Colon (tissue), 2 donors: ENCODE measurements around the gene BACH1.
"Not testable (repeated sequence)": the region's sequence is repeated elsewhere in the genome, so short reads cannot be mapped to it uniquely, and the experiment has no call there.

Source experiments
- FAIRE-seq: peaks from 2 replicates; lab custom pipeline; 2012; peaks lifted over from hg19 to GRCh38; lab: Jason Lieb, UNC
- donor health status: control.
- donor health status: control.

BACH1 gene

DNA sequence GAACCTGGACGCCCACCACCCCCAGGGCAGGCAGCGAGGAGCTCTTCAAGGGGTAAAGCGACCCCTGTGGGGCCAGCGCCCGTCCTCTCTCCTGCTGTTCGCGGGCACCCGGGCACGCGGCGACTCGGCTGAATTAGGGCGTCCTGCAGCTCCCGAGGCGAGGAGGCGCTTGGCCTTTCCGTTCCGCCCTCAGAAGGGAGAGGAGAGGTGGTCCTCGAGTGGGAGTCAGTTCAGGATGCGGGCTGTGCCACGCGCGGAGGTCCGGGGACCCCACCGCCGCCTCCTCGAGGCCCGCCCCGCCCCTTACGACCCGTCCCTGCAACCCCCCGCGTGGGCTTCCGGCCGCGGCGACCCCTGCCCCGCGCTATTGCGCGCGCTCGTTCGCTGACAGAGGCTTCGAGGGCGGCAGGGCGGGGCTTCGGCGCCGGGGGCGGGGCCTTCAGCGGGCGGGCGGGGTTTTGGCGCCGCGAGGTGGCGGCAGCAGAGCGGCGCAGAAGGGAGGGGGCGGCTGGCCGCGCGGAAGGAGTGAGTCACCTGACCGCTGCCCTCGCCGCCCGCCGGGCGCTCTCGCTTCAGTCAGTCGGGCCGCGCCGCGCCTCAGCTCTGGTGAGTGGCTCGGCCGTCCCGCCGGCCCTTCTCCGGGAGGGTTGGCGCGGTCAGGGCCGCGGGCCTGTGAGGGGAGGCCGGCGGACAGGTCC, at the start of gene BACH1:
BACH1 (plus strand) TSS at position 575 of the 698 bp plus-strand sequence. CDS start 22,359 bp downstream, outside the sequence.
- no peak for FAIRE-seq

DNA sequence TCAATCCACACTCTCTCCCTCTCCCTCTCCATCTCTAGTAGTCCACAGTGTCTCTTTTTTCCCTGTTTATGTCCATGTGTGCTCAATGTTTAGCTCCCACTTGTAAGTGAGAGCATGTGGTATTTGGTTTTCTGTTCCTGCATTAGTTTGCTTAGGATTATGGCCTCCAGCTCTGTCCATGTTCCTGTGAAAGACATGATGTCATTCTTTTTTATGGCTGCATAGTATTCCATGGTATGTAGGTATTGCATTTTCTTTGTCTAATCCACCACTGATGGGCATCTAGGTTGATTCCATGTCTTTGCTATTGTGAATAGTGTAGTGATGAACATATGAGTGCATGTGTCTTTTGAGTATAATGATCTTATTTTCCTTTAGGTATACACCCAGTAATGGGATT, 49.4 kb upstream of the BACH1 start:
- not testable (repeated sequence) for FAIRE-seq

DNA sequence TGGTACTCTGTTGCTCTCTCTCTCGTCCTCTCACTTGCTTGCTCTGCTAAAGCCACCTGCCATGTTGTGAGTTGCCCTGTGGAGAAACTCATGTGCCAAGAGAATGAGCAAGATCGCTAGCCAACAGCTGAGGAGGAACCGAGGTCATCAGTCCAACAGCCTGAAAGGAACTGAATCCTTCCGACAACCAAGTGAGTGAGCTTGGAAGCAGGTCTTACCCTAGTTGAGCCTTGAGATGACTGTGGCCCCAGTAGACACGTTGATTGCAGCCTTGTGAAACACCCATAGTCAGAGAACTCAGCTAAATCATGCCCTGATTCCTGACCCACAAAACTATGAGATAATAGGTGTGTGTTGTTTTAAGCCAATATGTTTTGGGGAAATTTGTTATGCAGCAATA, 48.1 kb upstream of the BACH1 start:
- no peak for FAIRE-seq

DNA sequence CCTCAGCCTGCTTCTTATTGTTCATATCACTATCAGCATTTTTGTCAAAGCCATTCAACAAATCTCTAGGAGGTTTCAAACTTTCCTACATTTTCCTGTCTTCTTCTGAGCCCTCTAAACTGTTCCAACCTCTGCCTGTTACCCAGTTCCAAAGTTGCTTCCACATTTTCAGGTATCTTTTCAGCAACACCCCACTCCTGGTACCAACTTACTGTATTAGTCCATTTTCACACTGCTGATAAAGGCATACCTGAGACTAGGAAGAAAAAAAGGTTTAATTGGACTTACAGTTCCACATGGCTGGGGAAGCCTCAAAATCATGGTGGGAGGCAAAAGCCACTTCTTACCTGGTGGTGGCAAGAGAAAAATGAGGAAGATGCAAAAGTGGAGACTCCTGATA, 44.9 kb upstream of the BACH1 start:
- not testable (repeated sequence) for FAIRE-seq

DNA sequence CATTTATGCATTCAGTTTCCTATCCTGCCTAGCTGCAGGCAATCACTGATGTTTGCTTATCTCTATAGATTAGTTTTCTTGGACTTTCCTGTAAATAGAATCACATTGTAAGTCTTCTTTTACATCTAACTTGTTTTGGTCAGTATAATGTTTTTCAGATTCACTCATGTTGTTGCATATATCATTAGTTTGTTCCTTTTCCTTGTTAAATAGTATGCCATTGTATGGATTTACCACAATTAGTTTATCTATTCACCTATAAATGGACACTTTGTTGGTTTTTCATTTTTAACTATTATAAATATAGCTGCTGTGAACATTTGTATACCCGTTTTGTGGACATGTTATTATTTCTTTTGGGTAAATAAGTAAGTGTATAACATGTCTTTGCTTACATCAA, 44.2 kb upstream of the BACH1 start:
- no peak for FAIRE-seq

DNA sequence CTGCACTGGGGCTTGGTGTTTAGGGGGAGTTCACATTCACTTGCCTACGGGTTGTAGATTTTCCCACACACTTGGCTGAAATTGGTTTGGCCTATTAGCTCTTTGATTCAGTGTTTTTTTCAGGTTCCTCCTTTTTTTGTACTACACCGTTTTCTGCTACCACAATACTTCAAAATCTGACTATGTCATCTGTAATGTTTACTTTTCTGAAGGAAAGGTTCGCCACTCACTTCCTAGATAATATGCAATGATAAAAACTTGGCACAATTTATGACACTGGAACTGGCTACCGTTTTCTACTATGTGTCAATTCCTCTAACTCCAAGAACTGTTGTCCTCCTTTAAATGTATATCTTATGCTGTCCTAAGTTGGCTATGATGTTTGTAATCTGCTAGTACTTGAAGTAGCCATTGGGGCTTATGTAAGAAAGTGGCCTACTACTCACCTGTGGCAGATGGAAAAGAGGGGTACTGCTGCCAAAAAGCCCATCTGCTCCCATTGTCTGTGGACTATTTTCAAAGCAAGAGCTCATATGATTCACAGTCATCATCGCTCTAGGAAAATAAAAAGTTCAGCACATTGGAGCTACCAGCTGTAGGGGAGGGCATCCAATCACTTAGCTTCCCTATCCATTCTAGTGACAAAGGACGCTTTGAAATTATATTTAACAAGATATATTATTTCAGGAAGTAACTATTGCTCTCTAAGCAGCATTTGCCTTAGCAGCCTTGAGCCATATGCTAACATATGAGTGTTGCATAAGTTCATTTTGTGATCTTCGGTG, 42.4 kb upstream of the BACH1 start:
- no peak for FAIRE-seq

DNA sequence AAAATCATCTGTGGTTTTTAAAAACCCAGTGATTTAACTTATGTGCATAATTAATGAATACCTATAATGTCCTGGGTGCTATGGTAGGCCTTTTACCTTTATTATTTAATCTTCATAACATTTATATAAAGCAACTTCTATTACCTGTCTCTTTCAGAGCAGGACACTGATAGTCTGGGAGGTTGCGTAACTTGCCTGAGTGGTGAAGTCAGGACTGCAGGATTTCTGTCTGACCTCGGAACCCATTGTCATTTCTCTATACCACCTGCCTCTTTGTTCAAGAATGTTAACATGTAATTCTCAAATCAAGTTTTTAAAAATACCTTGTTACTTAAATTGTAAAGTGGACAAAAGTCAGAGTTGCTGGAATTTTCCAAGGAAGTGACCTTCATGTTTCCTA, 41.0 kb upstream of the BACH1 start:
- FAIRE-seq = no peak

DNA sequence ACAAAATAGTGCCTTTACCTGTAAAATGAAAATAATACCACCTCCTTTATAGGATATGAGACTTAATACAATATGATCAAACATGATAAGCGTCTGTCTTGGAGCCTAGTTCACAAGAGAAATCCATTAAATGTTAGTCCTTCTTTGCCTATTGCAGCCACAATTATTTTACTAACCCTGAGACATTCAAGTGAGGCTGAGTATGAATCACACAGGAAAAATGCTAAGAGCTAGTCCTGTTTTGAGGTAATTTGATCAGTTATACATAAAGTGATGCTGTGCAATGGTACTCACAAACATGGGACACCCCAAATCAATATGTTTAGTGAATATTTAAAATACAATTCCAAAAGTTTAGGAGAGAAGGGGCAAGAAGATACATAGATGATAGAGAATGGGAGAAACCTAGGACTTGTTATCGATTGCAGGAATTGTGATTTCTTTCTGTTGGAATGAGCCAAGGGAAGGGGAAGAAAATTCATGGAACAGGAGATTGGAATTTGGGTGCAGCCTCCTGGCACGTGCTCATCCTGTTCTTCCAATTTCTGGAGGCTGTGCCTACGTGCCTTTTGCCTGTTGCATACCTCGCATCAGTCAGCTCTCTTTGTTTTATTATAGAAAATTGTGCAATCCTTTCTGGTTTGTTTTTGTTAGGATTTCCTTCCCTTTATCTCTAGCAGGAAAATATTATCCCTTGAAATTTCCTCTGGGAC, 39.9 kb upstream of the BACH1 start:
- FAIRE-seq = no peak

DNA sequence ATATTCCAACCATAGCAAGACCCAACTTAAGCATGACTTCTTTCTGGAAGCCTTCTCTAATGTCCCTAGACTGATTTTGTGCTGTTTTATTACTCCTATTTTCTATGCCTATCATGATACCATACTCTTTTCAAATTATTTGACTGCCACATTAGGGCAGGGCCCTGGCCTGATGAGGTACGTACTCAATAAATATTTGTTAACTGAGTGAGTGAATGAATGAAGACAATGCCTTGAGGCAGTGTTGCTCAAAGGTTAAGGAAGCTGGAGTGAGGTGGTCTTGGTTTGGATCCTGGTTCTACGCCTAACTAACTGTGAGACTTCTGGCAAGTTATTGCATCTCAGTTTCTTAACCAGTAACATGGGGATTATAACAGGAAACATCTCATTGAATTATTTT, 38.3 kb upstream of the BACH1 start:
- no peak for FAIRE-seq

DNA sequence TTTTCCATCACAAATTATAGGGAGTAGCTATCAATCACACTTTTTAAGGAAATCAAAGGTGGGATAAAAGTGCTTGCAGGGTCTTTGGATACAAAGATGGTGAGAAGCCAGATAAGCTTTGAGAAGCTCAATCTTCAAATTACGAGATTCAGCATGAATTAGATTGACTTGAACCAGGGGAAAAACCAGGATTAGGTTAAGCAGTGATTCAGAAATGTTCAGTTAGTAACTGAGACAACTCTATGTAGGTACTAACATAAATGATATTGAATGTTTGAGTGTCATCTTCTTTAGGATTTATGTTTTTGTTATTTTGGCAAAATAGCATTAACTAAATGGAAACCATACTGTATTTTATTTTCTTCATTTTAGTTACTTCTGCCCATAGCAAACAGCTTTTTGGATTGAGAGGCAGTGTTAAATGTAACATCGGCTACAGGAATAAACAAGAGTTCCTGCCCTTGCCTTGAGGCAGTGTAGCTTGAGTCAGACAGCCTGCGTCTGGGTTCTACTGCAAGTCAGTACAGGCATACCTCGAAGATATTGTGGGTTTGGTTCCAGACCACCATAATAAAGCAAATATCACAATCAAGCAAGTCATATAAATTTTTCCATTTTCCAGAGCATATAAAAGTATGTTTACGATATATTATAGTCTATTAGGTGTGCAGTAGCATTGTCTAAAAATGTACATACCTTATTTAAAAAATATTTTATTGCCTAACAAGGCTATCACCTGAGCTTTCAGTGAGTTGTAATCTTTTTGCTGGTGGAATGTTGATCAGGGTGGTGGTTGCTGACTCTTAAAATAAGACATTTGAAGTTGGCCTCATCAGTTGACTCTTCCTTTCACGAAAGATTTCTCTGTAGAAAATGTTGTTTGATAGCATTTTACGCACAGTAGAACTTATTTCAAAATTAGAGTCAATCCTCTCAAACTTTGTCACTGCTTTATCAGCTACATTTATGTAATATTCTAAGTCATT, 36.9 kb upstream of the BACH1 start:
- no peak for FAIRE-seq

DNA sequence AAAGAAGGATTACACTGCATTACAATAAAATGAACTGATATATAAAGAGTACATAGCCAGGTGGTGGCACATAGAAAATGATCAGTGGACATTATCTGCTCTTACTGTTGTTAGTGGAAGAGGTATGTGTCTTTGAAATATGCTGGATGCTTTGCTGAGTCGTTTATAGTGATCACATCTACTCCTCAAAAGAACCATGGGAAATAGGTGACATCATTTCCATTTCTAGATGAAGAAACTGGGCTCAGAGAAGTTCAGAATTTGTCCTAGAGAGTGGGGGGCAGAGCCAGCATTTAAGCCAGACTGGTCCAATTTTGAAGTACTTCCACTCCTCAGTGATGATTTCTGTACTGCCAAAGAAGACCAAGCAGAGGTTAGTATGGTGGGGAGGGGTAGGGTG, 34.0 kb upstream of the BACH1 start:
- FAIRE-seq = no peak

DNA sequence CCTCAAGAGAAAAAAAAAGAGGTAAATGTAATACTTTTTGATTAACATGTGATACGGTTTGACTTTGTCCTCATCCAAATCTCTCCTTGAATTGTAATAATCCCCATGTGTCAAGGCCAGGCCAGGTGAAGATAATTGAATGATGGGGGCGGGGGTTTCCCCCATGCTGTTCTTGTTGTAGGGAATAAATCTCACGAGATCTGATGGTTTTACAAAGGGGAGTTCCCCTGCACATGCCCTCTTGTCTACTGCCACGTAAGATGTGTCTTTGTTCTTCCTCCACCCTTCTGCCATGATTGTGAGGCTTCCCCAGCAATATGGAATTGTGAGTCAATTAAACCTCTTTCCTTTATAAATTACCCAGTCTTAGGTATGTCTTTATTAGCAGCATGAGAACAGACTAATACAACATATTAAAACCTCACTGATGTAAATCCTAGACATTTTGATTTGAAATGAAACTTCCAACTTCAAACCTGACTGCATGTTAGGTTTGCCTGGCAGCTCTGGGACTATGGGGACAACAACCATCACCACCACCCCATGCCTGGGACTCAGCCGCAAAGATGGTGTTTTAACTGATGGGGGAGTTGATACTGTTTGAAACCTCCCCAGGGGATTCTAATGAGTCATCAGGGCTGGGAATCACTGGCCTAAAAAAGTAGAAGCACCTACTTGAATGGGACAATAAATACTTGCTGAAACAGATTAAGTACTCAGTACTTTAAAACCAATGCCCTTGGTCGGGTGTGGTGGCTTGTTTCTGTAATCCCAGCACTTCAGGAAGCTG, 32.8 kb upstream of the BACH1 start:
- FAIRE-seq = no peak

DNA sequence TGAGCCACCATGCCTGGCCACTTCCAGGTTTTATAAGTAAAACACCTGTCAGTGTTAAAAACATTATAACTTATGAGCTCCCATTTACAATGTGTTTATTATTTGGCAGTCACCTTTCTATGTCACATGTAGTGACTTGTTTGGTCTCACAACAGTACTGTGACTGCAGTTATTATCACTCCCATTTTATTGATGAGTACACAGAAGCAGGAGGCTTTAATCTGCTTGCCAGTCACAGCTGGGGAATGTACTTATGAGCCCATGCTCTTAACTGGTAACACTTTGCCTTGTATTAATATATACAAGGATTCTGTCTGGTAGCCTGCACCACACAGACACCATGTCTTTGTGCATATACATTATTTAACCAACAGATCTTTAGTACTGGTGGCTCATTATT, 31.1 kb upstream of the BACH1 start:
- no peak for FAIRE-seq

DNA sequence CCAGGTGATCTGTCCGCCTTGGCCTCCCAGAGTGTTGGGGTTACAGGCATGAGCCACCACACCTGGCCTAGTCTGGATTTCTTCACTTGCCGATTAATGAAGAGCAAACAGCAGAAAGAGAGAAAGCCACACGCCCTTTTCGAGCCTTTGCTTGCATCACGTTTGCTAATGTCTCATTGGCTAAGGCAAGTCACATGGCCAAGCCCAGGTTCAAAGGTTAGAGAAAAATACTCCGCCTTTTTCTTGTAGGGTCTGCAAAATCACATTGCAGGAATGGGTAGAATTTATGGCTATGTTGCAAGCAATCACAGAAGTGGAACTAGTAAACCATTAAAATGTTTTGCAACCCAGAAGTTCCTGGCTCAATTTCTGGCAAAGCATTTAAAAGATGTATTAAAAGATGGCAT, 26.8 kb upstream of the BACH1 start:
- FAIRE-seq = no peak

DNA sequence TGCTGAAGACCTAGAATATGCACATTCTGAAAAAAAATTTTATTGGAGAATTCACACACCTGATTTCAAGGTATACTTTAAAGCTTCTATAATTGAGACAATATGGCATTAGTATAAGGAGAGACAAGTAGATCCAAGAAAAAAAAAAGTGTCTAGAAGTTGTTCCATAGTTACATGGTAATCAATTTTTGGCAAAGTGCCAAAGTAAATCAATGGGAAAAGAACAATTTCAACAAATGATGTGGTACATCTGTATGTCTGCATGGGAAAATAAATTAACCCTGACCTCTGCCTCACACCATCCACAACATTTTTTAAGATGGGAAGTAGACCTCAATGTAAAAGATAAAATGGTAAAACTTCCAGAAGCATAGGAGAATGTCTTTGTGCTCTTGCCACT, 21.3 kb upstream of the BACH1 start:
- FAIRE-seq = no peak

DNA sequence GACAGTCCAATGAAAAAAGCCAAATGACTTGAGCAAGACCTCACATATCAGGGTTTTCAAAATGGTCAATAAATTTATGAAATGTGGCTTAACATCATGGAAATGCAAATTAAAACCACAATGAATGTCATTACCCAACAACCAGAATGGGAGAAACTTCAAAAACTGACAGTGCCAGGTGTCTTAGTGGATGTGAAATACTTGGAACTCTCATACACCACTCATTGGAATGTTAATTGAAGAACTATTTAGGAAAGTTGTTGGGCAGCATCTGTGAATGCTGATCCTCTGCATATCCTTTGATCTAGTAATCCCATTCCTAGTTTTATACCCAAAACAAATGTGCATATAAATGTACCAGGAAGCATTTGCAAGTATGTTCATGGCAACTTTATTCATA, 19.2 kb upstream of the BACH1 start:
- FAIRE-seq = no peak

DNA sequence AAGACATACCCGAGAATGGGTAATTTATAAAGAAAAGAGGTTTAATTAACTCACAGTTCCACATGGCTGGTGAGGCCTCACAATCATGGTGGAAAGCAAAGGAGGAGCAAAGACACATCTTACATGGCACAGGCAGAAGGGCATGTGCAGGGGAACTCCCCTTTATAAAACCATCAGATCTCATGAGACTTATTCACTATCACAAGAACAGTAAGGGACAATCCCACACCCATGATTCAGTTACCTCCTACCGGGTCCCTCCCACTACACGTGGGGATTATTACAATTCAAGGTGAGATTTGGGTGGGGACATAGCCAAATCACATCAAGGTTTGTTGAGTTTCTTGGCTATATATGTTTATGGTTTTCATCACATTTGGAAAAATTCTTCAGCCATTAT, 16.9 kb upstream of the BACH1 start:
- FAIRE-seq = not testable (repeated sequence)

DNA sequence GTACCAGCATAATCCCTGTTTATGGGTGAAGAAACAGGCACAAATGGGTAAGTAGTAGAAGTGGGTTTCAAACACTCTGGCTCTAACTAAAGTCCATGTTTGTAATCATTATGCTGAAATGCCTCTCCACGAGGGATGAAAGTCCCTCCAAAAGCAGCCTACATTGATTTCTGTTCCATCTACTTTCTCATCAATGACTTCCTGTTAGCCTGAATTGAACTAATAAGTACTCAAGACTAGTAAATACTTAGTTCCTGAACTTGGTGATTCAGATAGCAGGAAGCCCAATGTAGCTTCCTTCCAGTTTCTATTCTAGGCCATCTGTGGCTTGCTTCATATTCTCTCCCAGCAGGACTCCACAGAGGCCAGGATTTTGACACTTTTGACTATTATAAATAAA, 11.3 kb upstream of the BACH1 start:
- FAIRE-seq = no peak

DNA sequence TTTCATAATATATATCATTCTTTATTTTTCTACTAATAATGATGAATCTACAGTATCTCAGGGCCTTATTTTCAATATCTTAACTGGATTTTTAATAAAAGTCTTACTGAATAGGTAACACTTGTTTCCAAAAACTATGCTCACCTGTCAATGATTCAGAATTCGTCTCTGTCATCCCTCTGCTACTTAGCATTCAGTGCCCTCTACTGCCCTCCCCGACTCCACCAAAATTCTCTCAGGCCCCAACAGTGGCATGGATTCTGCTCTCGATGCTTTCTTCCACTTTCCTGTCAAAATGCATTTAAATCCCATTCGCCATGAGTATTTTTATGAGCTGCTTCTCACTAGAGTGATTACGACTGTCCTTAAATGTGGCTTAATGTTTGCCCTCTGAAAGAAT, 10.5 kb upstream of the BACH1 start:
- FAIRE-seq = no peak

DNA sequence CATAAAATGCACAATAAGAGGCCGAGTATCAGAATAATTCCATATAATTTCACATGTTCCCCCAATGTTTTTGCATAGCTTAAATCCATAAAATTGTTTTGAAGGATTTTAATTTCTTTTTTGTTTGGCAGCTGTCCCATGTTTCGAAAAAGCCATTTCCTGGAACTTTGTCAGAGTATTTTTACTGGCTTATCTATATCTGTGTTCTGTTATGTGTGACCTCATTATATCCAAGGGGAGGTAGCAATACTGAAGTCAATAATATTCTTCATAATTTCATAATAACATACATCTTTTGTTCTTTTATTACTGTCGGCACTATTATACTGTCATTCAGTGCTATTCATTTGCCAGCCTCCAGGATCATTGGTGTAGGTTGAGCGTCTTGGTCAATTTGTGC, 9.4 kb upstream of the BACH1 start:
- no peak for FAIRE-seq

DNA sequence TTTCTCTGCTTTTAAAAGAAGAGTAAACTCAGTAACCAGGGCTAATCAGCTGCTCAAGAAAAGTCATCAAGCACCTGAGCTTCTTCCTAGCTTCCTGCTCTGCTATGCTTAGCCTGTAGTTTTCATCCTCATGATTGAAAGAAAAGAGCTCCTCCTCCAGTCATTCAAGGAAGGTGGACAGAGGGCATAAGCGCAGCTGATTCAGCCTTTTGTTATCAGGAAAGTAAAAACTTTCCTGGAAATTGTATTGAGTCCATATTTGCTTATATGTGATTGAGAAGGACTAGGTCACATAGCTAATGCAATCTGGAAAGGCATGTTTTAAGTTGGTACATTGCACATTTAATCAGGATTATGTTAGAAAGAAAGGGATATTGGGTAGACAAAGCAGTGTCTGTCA, 8.5 kb upstream of the BACH1 start:
- FAIRE-seq = no peak
